H9 (cell line): ENCODE measurements around the gene MAPKAP1. TPM values are rescaled to one million over a fixed set of nuclear protein-coding genes. Genes with fewer than 3 reads are reported as not detected.

Experiments
- DNase-seq: peaks from one replicate; pipeline ENCODE4 v3.0.0-alpha.2; 2017
- H2AFZ ChIP-seq: one replicate; pipeline ENCODE4 v1.6.1; 2013; ENCODE audit warnings: mild to moderate bottlenecking, low read length, control low read depth, moderate library complexity
- H2AK5ac ChIP-seq: 2 replicates; pipeline ENCODE4 v1.6.1; 2013; ENCODE audit warnings: low read length, control low read depth, mixed read lengths; ENCODE audit not compliant: insufficient read length
- H2BK120ac ChIP-seq: one replicate; pipeline ENCODE4 v1.6.1; 2013; ENCODE audit warnings: low read depth, mild to moderate bottlenecking, low read length, control low read depth, inconsistent platforms; ENCODE audit not compliant: poor library complexity, severe bottlenecking
- H2BK12ac ChIP-seq: 2 replicates; pipeline ENCODE4 v1.6.1; 2013; ENCODE audit warnings: low read length, control low read depth, mixed read lengths, low read depth; ENCODE audit not compliant: insufficient read length
- H2BK15ac ChIP-seq: 2 replicates; pipeline ENCODE4 v1.6.1; 2013; ENCODE audit warnings: low read depth, low read length, control low read depth
- H2BK20ac ChIP-seq: one replicate; pipeline ENCODE4 v1.6.1; 2013; ENCODE audit warnings: low read depth, mild to moderate bottlenecking, low read length, control low read depth, inconsistent platforms; ENCODE audit not compliant: poor library complexity, severe bottlenecking
- H2BK5ac ChIP-seq: 2 replicates; pipeline ENCODE4 v1.6.1; 2013; ENCODE audit warnings: low read length, control low read depth, mixed read lengths; ENCODE audit not compliant: insufficient read length
- H3K14ac ChIP-seq: 2 replicates; pipeline ENCODE4 v1.6.1; 2013; ENCODE audit warnings: low read length, control low read depth; ENCODE audit not compliant: insufficient read depth
- H3K18ac ChIP-seq: 2 replicates; pipeline ENCODE4 v1.6.1; 2013; ENCODE audit warnings: low read depth, mild to moderate bottlenecking, mixed read lengths, low read length, control low read depth; ENCODE audit not compliant: insufficient read length
- H3K23ac ChIP-seq: 2 replicates; pipeline ENCODE4 v1.6.1; 2013; ENCODE audit warnings: low read length, control low read depth, mixed read lengths, low read depth; ENCODE audit not compliant: insufficient read length
- H3K23me2 ChIP-seq: 2 replicates; pipeline ENCODE4 v1.6.1; 2013; ENCODE audit warnings: low read depth, mild to moderate bottlenecking, mixed read lengths, low read length, control low read depth; ENCODE audit not compliant: insufficient read length, poor library complexity, severe bottlenecking
- H3K27ac ChIP-seq: 2 replicates; pipeline ENCODE4 v1.5.1; 2013; ENCODE audit warnings: low read length, control low read depth, mixed read lengths, low read depth; ENCODE audit not compliant: insufficient read length
- H3K27me3 ChIP-seq: 2 replicates; pipeline ENCODE4 v1.6.1; 2013; ENCODE audit warnings: low read length, control low read depth, inconsistent platforms; ENCODE audit not compliant: insufficient read depth
- H3K4ac ChIP-seq: 2 replicates; pipeline ENCODE4 v1.6.1; 2013; ENCODE audit warnings: low read depth, mild to moderate bottlenecking, control low read depth, inconsistent platforms, low read length, moderate library complexity
- H3K4me1 ChIP-seq: 2 replicates; pipeline ENCODE4 v1.6.1; 2013; ENCODE audit warnings: low read length, control low read depth, inconsistent platforms; ENCODE audit not compliant: insufficient read depth
- H3K4me2 ChIP-seq: 2 replicates; pipeline ENCODE4 v1.6.1; 2013; ENCODE audit warnings: low read length, control low read depth, mixed read lengths; ENCODE audit not compliant: insufficient read length, insufficient read depth
- H3K56ac ChIP-seq: 2 replicates; pipeline ENCODE4 v1.6.1; 2013; ENCODE audit warnings: low read depth, mild to moderate bottlenecking, mixed read lengths, low read length, control low read depth; ENCODE audit not compliant: insufficient read length
- H3K79me1 ChIP-seq: 2 replicates; pipeline ENCODE4 v1.6.1; 2013; ENCODE audit warnings: low read depth, mild to moderate bottlenecking, moderate library complexity, low read length, control low read depth, inconsistent platforms; ENCODE audit not compliant: insufficient read depth, poor library complexity, severe bottlenecking
- H3K79me2 ChIP-seq: 2 replicates; pipeline ENCODE4 v1.6.1; 2013; ENCODE audit warnings: low read length, control low read depth, inconsistent platforms; ENCODE audit not compliant: insufficient read depth
- H3K9ac ChIP-seq: 2 replicates; pipeline ENCODE4 v1.6.1; 2013; ENCODE audit warnings: low read length, control low read depth, mixed read lengths; ENCODE audit not compliant: insufficient read length; ENCODE audit errors: extremely low read depth
- H3K9me3 ChIP-seq: one replicate; pipeline ENCODE4 v1.6.1; 2013; ENCODE audit warnings: low read depth, low read length, inconsistent platforms; ENCODE audit not compliant: control insufficient read depth
- H3T11ph ChIP-seq: one replicate; pipeline ENCODE4 v1.6.1; 2013; ENCODE audit warnings: mild to moderate bottlenecking, low read length, control low read depth, inconsistent platforms
- H4K20me1 ChIP-seq: one replicate; pipeline ENCODE4 v1.6.1; 2013; ENCODE audit not compliant: control insufficient read depth, insufficient read length, insufficient read depth
- H4K5ac ChIP-seq: 2 replicates; pipeline ENCODE4 v1.6.1; 2013; ENCODE audit warnings: low read depth, mild to moderate bottlenecking, mixed read lengths, low read length, control low read depth; ENCODE audit not compliant: insufficient read length
- H4K8ac ChIP-seq: replicated peaks from 2 replicates; pipeline ENCODE4 v1.6.1; 2013; ENCODE audit warnings: low read length, control low read depth, mixed read lengths, low read depth; ENCODE audit not compliant: insufficient read length
- H4K91ac ChIP-seq: 2 replicates; pipeline ENCODE4 v1.6.1; 2013; ENCODE audit warnings: low read depth, mild to moderate bottlenecking, moderate library complexity, mixed read lengths, low read length, control low read depth; ENCODE audit not compliant: insufficient read length
- H3K27ac Mint-ChIP-seq, 3 experiments: 2 replicates in 2 of 3; 3 replicates in 1 of 3; pipeline ENCODE4 v1.8.0; 2020 to 2021; ENCODE audit warnings: mixed read lengths in 3 of 3, mild to moderate bottlenecking in 1 of 3, moderate library complexity in 1 of 3
- H3K27me3 Mint-ChIP-seq: 2 replicates; pipeline ENCODE4 v1.8.0; 2021; ENCODE audit warnings: low read depth, mild to moderate bottlenecking, moderate library complexity, mixed read lengths
- H3K36me3 Mint-ChIP-seq, 3 experiments: 2 replicates in 2 of 3; 3 replicates in 1 of 3; pipeline ENCODE4 v1.8.0; 2020 to 2021; ENCODE audit warnings: low read depth in 3 of 3, mixed read lengths in 3 of 3; ENCODE audit not compliant: insufficient read depth in 1 of 3
- H3K4me1 Mint-ChIP-seq, 2 experiments: 2 replicates each; pipeline ENCODE4 v1.8.0; 2020; ENCODE audit warnings: mixed read lengths in 2 of 2
- H3K4me3 Mint-ChIP-seq, 2 experiments: 2 replicates in 1 of 2; 3 replicates in 1 of 2; pipeline ENCODE4 v1.8.0; 2020 to 2021; ENCODE audit warnings: mild to moderate bottlenecking in 2 of 2, mixed read lengths in 2 of 2, moderate library complexity in 1 of 2
- H3K9me3 Mint-ChIP-seq, 2 experiments: 2 replicates in 1 of 2; 3 replicates in 1 of 2; pipeline ENCODE4 v1.8.0; 2020; ENCODE audit warnings: mild to moderate bottlenecking in 2 of 2, mixed read lengths in 2 of 2, moderate library complexity in 1 of 2
- WGBS: extraction: QIAGEN DNeasy Blood & Tissue Kit; methylation state at CpG from one replicate; pipeline ENCODE4 v1.1.7; 2013; ENCODE audit warnings: missing lambda C conversion rate, low lambda C conversion rate, mixed read lengths; ENCODE audit not compliant: insufficient read length; ENCODE audit errors: extremely low coverage; 5-methylcytosine and 5-hydroxymethylcytosine counted together
- total RNA-seq: library from RNA; stranded (reverse); gene quantifications from 2 replicates; pipeline ENCODE4 v1.2.1, GENCODE V29; 2021
- TF ChIP-seq, protein P1 (sequence below): fragments of 200-600 bp; sonication (generic); conservative IDR thresholded peaks from 3 replicates; pipeline ENCODE4 v1.8.0; 2021; ENCODE audit warnings: antibody characterized with exemption, mild to moderate bottlenecking

MAPKAP1 gene
- total RNA-seq, 1 experiment from 2014 or later, result 97.0 TPM

DNA sequence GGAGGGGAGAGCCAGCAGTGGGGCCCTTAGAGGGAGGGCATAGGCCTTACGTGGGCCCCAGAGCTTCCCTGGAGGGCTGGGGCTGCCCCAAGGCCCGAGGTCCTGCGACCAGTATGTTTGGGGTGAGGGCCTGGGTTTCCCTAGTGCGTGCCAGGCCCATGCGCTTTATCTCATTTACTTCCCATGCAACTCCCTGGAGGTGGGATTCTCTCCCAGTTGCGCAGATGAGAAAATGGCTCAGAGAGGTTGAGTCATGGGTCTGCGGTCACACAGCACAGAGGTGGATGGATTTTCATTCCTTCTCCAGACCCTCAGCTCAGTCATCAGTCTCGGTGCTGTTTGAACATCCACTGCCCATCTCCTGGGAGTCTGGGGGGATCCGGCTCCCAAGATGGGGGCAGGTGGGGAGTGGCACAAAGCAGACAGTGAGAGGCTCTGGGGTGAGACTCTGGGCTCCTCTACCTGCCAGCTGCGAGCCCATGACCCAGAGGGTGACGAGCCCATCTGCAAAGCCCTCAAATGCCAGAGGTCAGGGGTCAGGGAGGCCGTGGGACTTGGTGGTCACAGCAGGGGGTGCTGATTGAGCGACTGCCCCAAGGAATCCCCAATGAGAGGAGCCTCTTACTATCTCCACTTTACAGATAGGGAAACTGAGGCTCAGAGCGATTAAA is 274.2 kb downstream of the MAPKAP1 start:
- Histone ChIP-seq H3K9me3 (no peaks in the 10 kb centered on the region), H2BK12ac (no peak overlapping the region), H2BK5ac (no peak overlapping the region), H3K79me1 (no peaks in the 10 kb centered on the region), H3K23ac (no peak overlapping the region), H3K56ac (no peak overlapping the region), H4K8ac (no peak overlapping the region), H3K18ac (no peak overlapping the region), H3K4me1 (no peaks in the 10 kb centered on the region; the same call in 1 of the 2 replicates), H3K4me2 (no peak overlapping the region), H4K91ac (no peak overlapping the region), H2BK120ac (no peak overlapping the region), H2AFZ (no peak overlapping the region), H3K9ac (no peak overlapping the region), H3T11ph (no peak overlapping the region), H3K27me3 (no peaks in the 10 kb centered on the region), H3K14ac (no peak overlapping the region), H2BK15ac (no peak overlapping the region), H4K20me1 (no peaks in the 10 kb centered on the region), H3K23me2 (no peaks in the 10 kb centered on the region), H2AK5ac (no peak overlapping the region), H3K79me2 (no peaks in the 10 kb centered on the region), H3K27ac (no peak overlapping the region), H4K5ac (no peak overlapping the region), H2BK20ac (no peak overlapping the region), H3K4ac (no peak overlapping the region)
- peaks cover 6 to 14% of the 10 kb centered on the region in 2 experiments for H3K4me1 Mint-ChIP-seq
- TF ChIP-seq, protein P1, sequence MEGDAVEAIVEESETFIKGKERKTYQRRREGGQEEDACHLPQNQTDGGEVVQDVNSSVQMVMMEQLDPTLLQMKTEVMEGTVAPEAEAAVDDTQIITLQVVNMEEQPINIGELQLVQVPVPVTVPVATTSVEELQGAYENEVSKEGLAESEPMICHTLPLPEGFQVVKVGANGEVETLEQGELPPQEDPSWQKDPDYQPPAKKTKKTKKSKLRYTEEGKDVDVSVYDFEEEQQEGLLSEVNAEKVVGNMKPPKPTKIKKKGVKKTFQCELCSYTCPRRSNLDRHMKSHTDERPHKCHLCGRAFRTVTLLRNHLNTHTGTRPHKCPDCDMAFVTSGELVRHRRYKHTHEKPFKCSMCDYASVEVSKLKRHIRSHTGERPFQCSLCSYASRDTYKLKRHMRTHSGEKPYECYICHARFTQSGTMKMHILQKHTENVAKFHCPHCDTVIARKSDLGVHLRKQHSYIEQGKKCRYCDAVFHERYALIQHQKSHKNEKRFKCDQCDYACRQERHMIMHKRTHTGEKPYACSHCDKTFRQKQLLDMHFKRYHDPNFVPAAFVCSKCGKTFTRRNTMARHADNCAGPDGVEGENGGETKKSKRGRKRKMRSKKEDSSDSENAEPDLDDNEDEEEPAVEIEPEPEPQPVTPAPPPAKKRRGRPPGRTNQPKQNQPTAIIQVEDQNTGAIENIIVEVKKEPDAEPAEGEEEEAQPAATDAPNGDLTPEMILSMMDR, result no peak
- WGBS, result no CpG with 5 or more reads among the region's 14 CpGs
- H3K9me3 Mint-ChIP-seq, result no peaks in the 10 kb centered on the region
- no peak overlapping the region for H3K4me3 Mint-ChIP-seq
- H3K27ac Mint-ChIP-seq, result no peak overlapping the region
- no peaks in the 10 kb centered on the region for H3K27me3 Mint-ChIP-seq
- peak; percentile 17 for DNase-seq
- no peaks in the 10 kb centered on the region for H3K36me3 Mint-ChIP-seq
